Measurements from ENCODE around the gene OR8D2. TPM values are rescaled to one million over a fixed set of nuclear protein-coding genes. Genes with fewer than 3 reads are reported as not detected.
"Not testable (repeated sequence)": the region's sequence is repeated elsewhere in the genome, so short reads cannot be mapped to it uniquely, and the experiment has no call there.

OR8D2 gene
- total RNA-seq, 1 donor from 2014 or later = not detected

DNA sequence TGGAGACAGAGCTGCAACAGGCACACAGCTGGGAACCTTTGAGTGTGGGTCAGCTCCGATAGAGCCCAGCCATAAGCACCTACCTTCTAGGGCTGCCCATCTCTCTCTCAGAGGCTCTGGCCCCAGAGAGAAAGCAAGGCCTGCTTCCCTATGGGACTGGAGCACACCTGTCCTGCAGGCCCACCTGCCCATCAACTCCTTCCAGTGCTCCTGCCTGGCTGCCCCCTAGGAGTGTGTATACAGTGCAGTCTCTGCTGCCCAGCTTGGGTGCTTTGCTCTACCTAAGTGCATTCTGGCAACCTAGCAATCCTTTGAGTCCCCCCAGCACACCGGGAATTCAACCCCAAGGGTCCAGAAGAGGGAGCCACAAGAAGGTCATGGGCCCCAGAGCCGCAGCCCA lies 42.8 kb downstream of the OR8D2 start:
- Mint-ChIP-seq H3K36me3 (ENCODE audit: low read depth, unreplicated experiment) (no peaks in the 10 kb centered on the region), H3K9me3 (ENCODE audit: unreplicated experiment) (no peaks in the 10 kb centered on the region), H3K27me3 (ENCODE audit: unreplicated experiment) (no peaks in the 10 kb centered on the region), H3K27ac (ENCODE audit: unreplicated experiment) (no peak overlapping the region), H3K4me3 (ENCODE audit: unreplicated experiment) (no peak overlapping the region), H3K4me1 (ENCODE audit: unreplicated experiment) (no peaks in the 10 kb centered on the region)
- DNase-seq (ENCODE audit: low spot score) = no peak
- TF ChIP-seq, protein P1, sequence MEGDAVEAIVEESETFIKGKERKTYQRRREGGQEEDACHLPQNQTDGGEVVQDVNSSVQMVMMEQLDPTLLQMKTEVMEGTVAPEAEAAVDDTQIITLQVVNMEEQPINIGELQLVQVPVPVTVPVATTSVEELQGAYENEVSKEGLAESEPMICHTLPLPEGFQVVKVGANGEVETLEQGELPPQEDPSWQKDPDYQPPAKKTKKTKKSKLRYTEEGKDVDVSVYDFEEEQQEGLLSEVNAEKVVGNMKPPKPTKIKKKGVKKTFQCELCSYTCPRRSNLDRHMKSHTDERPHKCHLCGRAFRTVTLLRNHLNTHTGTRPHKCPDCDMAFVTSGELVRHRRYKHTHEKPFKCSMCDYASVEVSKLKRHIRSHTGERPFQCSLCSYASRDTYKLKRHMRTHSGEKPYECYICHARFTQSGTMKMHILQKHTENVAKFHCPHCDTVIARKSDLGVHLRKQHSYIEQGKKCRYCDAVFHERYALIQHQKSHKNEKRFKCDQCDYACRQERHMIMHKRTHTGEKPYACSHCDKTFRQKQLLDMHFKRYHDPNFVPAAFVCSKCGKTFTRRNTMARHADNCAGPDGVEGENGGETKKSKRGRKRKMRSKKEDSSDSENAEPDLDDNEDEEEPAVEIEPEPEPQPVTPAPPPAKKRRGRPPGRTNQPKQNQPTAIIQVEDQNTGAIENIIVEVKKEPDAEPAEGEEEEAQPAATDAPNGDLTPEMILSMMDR (IDR thresholded peaks at IDR 0.05; ENCODE audit: unreplicated experiment) = no peak

DNA sequence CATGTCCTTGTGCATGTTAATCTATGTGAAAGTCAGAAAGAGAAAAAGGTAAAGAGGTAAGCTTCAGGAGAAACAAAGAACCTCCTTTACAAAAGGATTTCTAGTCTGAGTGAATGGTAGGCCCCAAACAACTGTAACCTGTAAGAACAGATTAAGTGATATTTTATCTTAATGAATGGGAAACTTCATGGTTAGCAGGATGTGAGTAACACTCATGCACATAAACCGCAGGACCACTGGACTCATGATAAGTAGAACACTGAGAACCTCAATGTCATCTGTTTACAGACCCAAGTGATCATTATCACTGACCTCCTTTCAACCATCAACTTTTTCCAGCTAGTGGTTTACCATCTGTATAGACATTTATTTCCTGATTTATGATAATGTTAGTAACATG lies 43.9 kb downstream of the OR8D2 start:
- Mint-ChIP-seq H3K27me3 (ENCODE audit: unreplicated experiment) (no peaks in the 10 kb centered on the region), H3K9me3 (ENCODE audit: unreplicated experiment) (no peaks in the 10 kb centered on the region), H3K27ac (ENCODE audit: unreplicated experiment) (no peak overlapping the region), H3K4me1 (ENCODE audit: unreplicated experiment) (peaks cover 1% of the 10 kb centered on the region), H3K36me3 (ENCODE audit: low read depth, unreplicated experiment) (no peaks in the 10 kb centered on the region), H3K4me3 (ENCODE audit: unreplicated experiment) (no peak overlapping the region)
- DNase-seq (ENCODE audit: low spot score) = no peak
- TF ChIP-seq, protein P1 (IDR thresholded peaks at IDR 0.05; ENCODE audit: unreplicated experiment) = no peak

DNA sequence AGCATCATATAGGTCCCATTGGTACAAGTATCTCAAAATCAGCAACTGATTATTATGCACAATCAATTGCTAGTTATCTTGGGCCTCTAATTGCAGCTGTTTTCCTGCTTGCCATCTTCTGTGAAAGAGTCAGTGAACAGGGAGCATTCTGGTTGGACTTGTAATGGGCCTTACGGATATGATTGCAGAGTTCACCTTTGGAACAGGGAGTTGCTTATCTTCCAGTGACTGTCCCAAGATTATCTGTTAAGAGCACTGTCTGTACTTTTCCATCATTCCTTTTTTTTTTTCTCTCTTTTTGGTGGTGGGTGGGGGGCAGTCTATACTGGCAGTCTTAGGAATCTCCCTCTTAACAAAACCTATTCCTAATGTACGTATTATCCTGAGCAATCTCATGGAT lies 46.0 kb downstream of the OR8D2 start:
- no peak overlapping the region for H3K4me3 Mint-ChIP-seq (ENCODE audit: unreplicated experiment)
- no peaks in the 10 kb centered on the region for H3K27me3 Mint-ChIP-seq (ENCODE audit: unreplicated experiment)
- H3K27ac Mint-ChIP-seq (ENCODE audit: unreplicated experiment) = no peak overlapping the region
- TF ChIP-seq, protein P1 (IDR thresholded peaks at IDR 0.05; ENCODE audit: unreplicated experiment) = no peak
- H3K4me1 Mint-ChIP-seq (ENCODE audit: unreplicated experiment) = peaks cover 6% of the 10 kb centered on the region
- no peaks in the 10 kb centered on the region for H3K9me3 Mint-ChIP-seq (ENCODE audit: unreplicated experiment)
- DNase-seq (ENCODE audit: low spot score) = no peak
- H3K36me3 Mint-ChIP-seq (ENCODE audit: low read depth, unreplicated experiment) = no peaks in the 10 kb centered on the region

DNA sequence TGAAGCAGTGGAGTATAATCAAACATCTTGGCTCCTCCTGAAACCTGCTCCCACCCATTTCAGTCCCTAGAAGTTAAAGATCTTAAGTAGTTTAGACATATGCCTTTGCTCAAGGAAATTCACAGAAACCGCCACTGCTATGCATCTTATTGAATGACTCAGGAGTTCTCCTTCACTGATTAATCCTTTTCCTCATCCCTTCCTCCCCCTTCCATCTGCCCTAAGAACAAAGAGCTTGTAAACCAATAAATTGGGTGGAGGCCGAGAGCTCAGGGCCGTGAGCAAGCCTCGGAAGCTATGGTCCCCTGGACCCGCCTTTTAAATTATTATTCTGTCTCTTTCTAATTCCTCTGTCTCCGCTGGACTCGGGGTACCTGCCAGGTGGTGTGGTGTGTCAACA lies 49.1 kb downstream of the OR8D2 start:
- not testable (repeated sequence) for H3K4me3 Mint-ChIP-seq (ENCODE audit: unreplicated experiment); H3K27ac Mint-ChIP-seq (ENCODE audit: unreplicated experiment); H3K9me3 Mint-ChIP-seq (ENCODE audit: unreplicated experiment); H3K36me3 Mint-ChIP-seq (ENCODE audit: low read depth, unreplicated experiment); H3K4me1 Mint-ChIP-seq (ENCODE audit: unreplicated experiment); H3K27me3 Mint-ChIP-seq (ENCODE audit: unreplicated experiment); DNase-seq (ENCODE audit: low spot score)

Other genes with a start within 250 kb of the OR8D2 start
- 64.5 TPM for gene VWA5A, start 204.7 kb downstream of the OR8D2 start, total RNA-seq (ENCODE audit: unreplicated experiment)
- gene OR10D3, start 136.9 kb downstream of the OR8D2 start, total RNA-seq (ENCODE audit: unreplicated experiment) = 0.67 TPM
- gene OR8G1, start 79.1 kb downstream of the OR8D2 start, total RNA-seq (ENCODE audit: unreplicated experiment) = 0.13 TPM
- gene OR8G5, start 63.8 kb downstream of the OR8D2 start, total RNA-seq (ENCODE audit: unreplicated experiment) = 0.18 TPM
- not detected for gene OR8D1, start 6.2 kb downstream of the OR8D2 start, total RNA-seq (ENCODE audit: unreplicated experiment)
- not detected for gene OR8B2, start 64.3 kb upstream of the OR8D2 start, total RNA-seq (ENCODE audit: unreplicated experiment)
- gene OR8B3, start 78.8 kb upstream of the OR8D2 start, total RNA-seq (ENCODE audit: unreplicated experiment) = not detected
- gene OR8B4, start 104.7 kb upstream of the OR8D2 start, total RNA-seq (ENCODE audit: unreplicated experiment) = not detected
- 0.28 TPM for gene OR8B8, start 125.5 kb upstream of the OR8D2 start, total RNA-seq (ENCODE audit: unreplicated experiment)
- not detected for gene OR8B12, start 223.5 kb upstream of the OR8D2 start, total RNA-seq (ENCODE audit: unreplicated experiment)
- 0.46 TPM for gene OR8A1, start 249.8 kb upstream of the OR8D2 start, total RNA-seq (ENCODE audit: unreplicated experiment)